Ovary (tissue), 9 donors: ENCODE measurements around the gene NFIC. TPM values are rescaled to one million over a fixed set of nuclear protein-coding genes. Genes with fewer than 3 reads are reported as not detected.

Source experiments
- DNase-seq, 5 donors: peaks; one replicate each; pipeline ENCODE4 v3.0.0-alpha.2; 2019 to 2020
- H3K27ac ChIP-seq, 2 donors: fragments of 200-600 bp; one replicate each; pipeline versions ENCODE4 v1.5.1 to v1.8.0; 2019 to 2022
- H3K27me3 ChIP-seq: fragments of 200-600 bp; one replicate; pipeline ENCODE4 v1.8.0; 2022
- H3K36me3 ChIP-seq: fragments of 200-600 bp; sonication (generic); one replicate; pipeline ENCODE4 v1.5.1; 2019
- H3K4me1 ChIP-seq: one replicate; pipeline ENCODE4 v1.8.1; 2013; ENCODE audit warnings: mild to moderate bottlenecking, moderate library complexity; ENCODE audit not compliant: insufficient read depth
- H3K4me3 ChIP-seq: fragments of 200-600 bp; sonication (generic); one replicate; pipeline ENCODE4 v1.5.1; 2017
- H3K9me3 ChIP-seq, 2 donors: fragments of 200-600 bp in 1 of 2; sonication (generic) in 1 of 2; one replicate each; pipeline versions ENCODE4 v1.5.1 to v1.8.1; 2013 to 2019; ENCODE audit warnings: mild to moderate bottlenecking in 1 of 2, moderate library complexity in 1 of 2
- CTCF ChIP-seq, 3 donors: fragments of 450-650 bp in 2 of 3; fragments of 200-600 bp in 1 of 3; IDR thresholded peaks; one replicate each; pipeline versions ENCODE4 v1.5.1 to v1.8.0; 2016 to 2022; ENCODE audit warnings: antibody characterized with exemption in 3 of 3, mild to moderate bottlenecking in 1 of 3
- EP300 ChIP-seq: sonication (generic); formaldehyde crosslinking; IDR thresholded peaks from one replicate; pipeline ENCODE4 v1.6.1; 2017; ENCODE audit warnings: antibody characterized with exemption
- POLR2A ChIP-seq: fragments of 450-650 bp; IDR thresholded peaks from one replicate; pipeline ENCODE4 v1.6.1; 2017; ENCODE audit warnings: antibody characterized with exemption, mild to moderate bottlenecking, moderate library complexity
- WGBS, 3 donors: extraction: QIAGEN DNeasy Blood & Tissue Kit in 1 of 3; methylation state at CpG; one replicate each; pipeline versions ENCODE4 v1.1.5 to v1.1.7; 2013 to 2017; 5-methylcytosine and 5-hydroxymethylcytosine counted together
- intact Hi-C, 4 donors: fragments of 100-400 bp; cut with DNase I; formaldehyde crosslinking; loops; one replicate each; pipeline versions ENCODE4 v1.11.0 to v1.15.1; 2022 to 2023
- polyA plus RNA-seq, 2 donors: library from polyadenylated mRNA; stranded (reverse); fragments of 200-250 nt in 1 of 2; fragments of 350-450 nt in 1 of 2; fragmentation: Illumina TruSeq in 1 of 2; extraction: RNeasy Lipid Tissue Mini Kit (QIAGEN cat#74804) in 1 of 2; gene quantifications; one replicate each; pipeline ENCODE4 v1.2.3, GENCODE V29; 2013 to 2014
- total RNA-seq, 7 donors: library from RNA; depleted of rRNA in 2 of 7; stranded (reverse); fragments of >200 nt in 2 of 7; fragmentation: NEBNext Ultra II Directional in 3 of 7; extraction: Animal tissue kit (Norgen Biotek cat#: 25700) in 3 of 7; gene quantifications; one replicate each; pipeline versions ENCODE4 v1.1.0 to v1.2.4, GENCODE V29; 2016 to 2023
- donor health status: DM: no; HTN: no; CAD: no; lungs with moderate emphysema.
- donor health status: DM: no; HTN: no; CAD: no.
- donor health status: Bipolar disorder and iron deficiency.
- donor health status: DM: yes; HTN: yes; CAD: no.
- donor health status: DM: no; HTN: no; CAD: no.
- donor health status: DM: yes; HTN: yes; CAD: no.

The NFIC gene
- total and polyA plus RNA-seq, 9 donors = 31.9 to 345 (median 250) TPM

- intact Hi-C loops = loop anchor here in 1 of 4 donors (2.0 kb wide), 1 partner anchor 144 kb away; no protein-coding TSS in a partner anchor
- Histone ChIP-seq H3K36me3 (no peaks in the 10 kb centered on the region), H3K9me3 (no peaks in the 10 kb centered on the region), H3K4me1 (peaks cover 5% of the 10 kb centered on the region), H3K27ac (no peak overlapping the region), H3K4me3 (no peak overlapping the region), H3K27me3 (no peaks in the 10 kb centered on the region)
- no peak for DNase-seq
- TF ChIP-seq POLR2A (no peak), EP300 (no peak), CTCF (IDR thresholded peaks at IDR 0.05) (no peak)
- WGBS, 3 donors = 51 to 58% (median 56%) methylated on average over 11 of the region's 11 CpGs
Observed at GRCh38 chr19:3470500-3471128, 104.2 kb downstream of the NFIC start.

GRCh38 chr19:3471954-3472655 lies 105.7 kb downstream of the NFIC start:
- Histone ChIP-seq H3K9me3 (no peaks in the 10 kb centered on the region), H3K36me3 (no peaks in the 10 kb centered on the region), H3K4me3 (no peak overlapping the region), H3K27me3 (no peaks in the 10 kb centered on the region), H3K4me1 (peaks cover 5% of the 10 kb centered on the region), H3K27ac (no peak overlapping the region)
- peak; percentile 65 to 88 (median 81) for TF ChIP-seq CTCF (IDR thresholded peaks at IDR 0.05)
- no peak for TF ChIP-seq EP300
- no peak for TF ChIP-seq POLR2A
- peak in 4 of 5 donors; percentile 62 to 76 (median 70) for DNase-seq
- intact Hi-C loops = loop anchor here in 2 of 4 donors (2.0 kb wide), 1 partner anchor 145 kb away; no protein-coding TSS in a partner anchor
- WGBS, 3 donors = 12 to 24% (median 13%) methylated on average over 19 to 24 of the region's 24 CpGs

GRCh38 chr19:3474010-3474409 lies 107.6 kb downstream of the NFIC start:
- H3K9me3 ChIP-seq = no peaks in the 10 kb centered on the region
- H3K4me3 ChIP-seq = no peak overlapping the region
- H3K4me1 ChIP-seq = no peaks in the 10 kb centered on the region
- H3K27me3 ChIP-seq = no peaks in the 10 kb centered on the region
- H3K27ac ChIP-seq = no peak overlapping the region
- intact Hi-C loops = loop anchor here in 1 of 4 donors (2.0 kb wide), 1 partner anchor 149 kb away; no protein-coding TSS in a partner anchor
- WGBS, 3 donors = 62 to 71% (median 63%) methylated on average over 8 of the region's 8 CpGs
- DNase-seq = no peak
- H3K36me3 ChIP-seq = no peaks in the 10 kb centered on the region
- TF ChIP-seq EP300 (no peak), CTCF (IDR thresholded peaks at IDR 0.05) (no peak), POLR2A (no peak)

- Histone ChIP-seq H3K27me3 (no peaks in the 10 kb centered on the region), H3K36me3 (no peaks in the 10 kb centered on the region), H3K4me1 (no peaks in the 10 kb centered on the region), H3K9me3 (no peaks in the 10 kb centered on the region), H3K4me3 (no peak overlapping the region), H3K27ac (no peak overlapping the region)
- intact Hi-C loops = loop anchor here in 2 of 4 donors (2.0 to 5.0 kb wide), 2 partner anchors 150 to 162 kb away; no protein-coding TSS in a partner anchor
- TF ChIP-seq POLR2A (no peak), EP300 (no peak), CTCF (IDR thresholded peaks at IDR 0.05) (no peak)
- no peak for DNase-seq
- 64 to 74% (median 65%) methylated on average over 2 of the region's 2 CpGs for WGBS, 3 donors
Observed at GRCh38 chr19:3474614-3475013, 108.2 kb downstream of the NFIC start.
